ENCODE data around the gene DDX1. TPM values are rescaled to one million over a fixed set of nuclear protein-coding genes. Genes with fewer than 3 reads are reported as not detected.

DDX1 gene
- total RNA-seq, 1 experiment from 2014 or later = 62.6 TPM

- H3K4me3 ChIP-seq (ENCODE audit: low read length) = no peak overlapping the region
- H3K9me2 ChIP-seq (replicated peaks; ENCODE audit: low read length) = no peaks in the 10 kb centered on the region
- no peaks in the 10 kb centered on the region for H3K9me3 ChIP-seq (ENCODE audit: low read length)
- TF ChIP-seq EZH2 (IDR thresholded peaks at IDR 0.05; ENCODE audit: low read length, unreplicated experiment) (no peak), EZH2phosphoT487 (IDR thresholded peaks at IDR 0.05; ENCODE audit: borderline replicate concordance, low read length) (no peak)
- TF ChIP-seq, protein P1, sequence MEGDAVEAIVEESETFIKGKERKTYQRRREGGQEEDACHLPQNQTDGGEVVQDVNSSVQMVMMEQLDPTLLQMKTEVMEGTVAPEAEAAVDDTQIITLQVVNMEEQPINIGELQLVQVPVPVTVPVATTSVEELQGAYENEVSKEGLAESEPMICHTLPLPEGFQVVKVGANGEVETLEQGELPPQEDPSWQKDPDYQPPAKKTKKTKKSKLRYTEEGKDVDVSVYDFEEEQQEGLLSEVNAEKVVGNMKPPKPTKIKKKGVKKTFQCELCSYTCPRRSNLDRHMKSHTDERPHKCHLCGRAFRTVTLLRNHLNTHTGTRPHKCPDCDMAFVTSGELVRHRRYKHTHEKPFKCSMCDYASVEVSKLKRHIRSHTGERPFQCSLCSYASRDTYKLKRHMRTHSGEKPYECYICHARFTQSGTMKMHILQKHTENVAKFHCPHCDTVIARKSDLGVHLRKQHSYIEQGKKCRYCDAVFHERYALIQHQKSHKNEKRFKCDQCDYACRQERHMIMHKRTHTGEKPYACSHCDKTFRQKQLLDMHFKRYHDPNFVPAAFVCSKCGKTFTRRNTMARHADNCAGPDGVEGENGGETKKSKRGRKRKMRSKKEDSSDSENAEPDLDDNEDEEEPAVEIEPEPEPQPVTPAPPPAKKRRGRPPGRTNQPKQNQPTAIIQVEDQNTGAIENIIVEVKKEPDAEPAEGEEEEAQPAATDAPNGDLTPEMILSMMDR (conservative IDR thresholded peaks at IDR 0.05; ENCODE audit: low read depth, low read length) = no peak
- intact Hi-C loops (cut with micrococcal nuclease) = no loop called here
- H3K4me1 ChIP-seq (ENCODE audit: insufficient read depth, low read length) = no peaks in the 10 kb centered on the region
- ATAC-seq (no peak), DNase-seq (no peak)
- ChIA-PET CTCF (no interaction called here), POLR2A (ENCODE audit: unreplicated experiment) (no interaction called here)
- H3K79me2 ChIP-seq (ENCODE audit: low read length) = no peaks in the 10 kb centered on the region
- H4K20me1 ChIP-seq (ENCODE audit: low read length) = no peaks in the 10 kb centered on the region
- BruUV-seq (replicated peaks) = no TSS peak
- no peaks in the 10 kb centered on the region for H3F3A ChIP-seq (ENCODE audit: low read length, unreplicated experiment)
- H3K36me3 ChIP-seq (ENCODE audit: low read depth, low read length) = no peaks in the 10 kb centered on the region
- H3K4me2 ChIP-seq (ENCODE audit: low read length) = no peak overlapping the region
- H3K27me3 ChIP-seq (ENCODE audit: low read length) = peaks cover 82% of the 10 kb centered on the region
- no peak overlapping the region for H2AFZ ChIP-seq (ENCODE audit: low read length)
- no peak overlapping the region for H3K27ac ChIP-seq (ENCODE audit: low read length)
- H3K9ac ChIP-seq (ENCODE audit: low read length) = no peak overlapping the region
Measured at GRCh38 chr2:15670469-15670868, 78.8 kb downstream of the DDX1 start.

DNA sequence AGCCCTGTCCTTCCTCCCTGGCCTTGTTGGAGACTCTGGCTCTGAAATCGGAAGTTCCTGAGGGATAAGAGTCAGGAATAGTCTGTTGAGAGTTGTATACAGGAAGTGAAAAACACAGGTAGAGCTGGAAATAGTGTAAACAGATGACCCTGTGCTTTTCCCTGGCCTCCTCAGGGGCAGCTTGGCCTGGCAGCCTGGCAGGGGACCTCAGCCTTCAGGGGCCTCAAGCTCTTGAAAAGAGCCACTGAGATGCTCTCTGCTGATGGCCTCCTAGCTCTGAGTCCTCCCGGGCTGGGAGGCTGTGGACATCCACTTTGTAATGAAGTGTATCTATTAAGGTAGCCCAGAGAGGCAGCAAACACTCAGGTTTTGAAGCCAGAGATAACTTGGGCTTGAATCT, 79.3 kb downstream of the DDX1 start:
- no peaks in the 10 kb centered on the region for H3K9me2 ChIP-seq (replicated peaks; ENCODE audit: low read length)
- H3K9ac ChIP-seq (ENCODE audit: low read length) = no peak overlapping the region
- DNase-seq = no peak
- no peaks in the 10 kb centered on the region for H3K79me2 ChIP-seq (ENCODE audit: low read length)
- intact Hi-C loops (cut with micrococcal nuclease) = no loop called here
- no peak overlapping the region for H2AFZ ChIP-seq (ENCODE audit: low read length)
- H3K36me3 ChIP-seq (ENCODE audit: low read depth, low read length) = no peaks in the 10 kb centered on the region
- no TSS peak for BruUV-seq (replicated peaks)
- no peaks in the 10 kb centered on the region for H4K20me1 ChIP-seq (ENCODE audit: low read length)
- H3K27ac ChIP-seq (ENCODE audit: low read length) = no peak overlapping the region
- no peak for ATAC-seq
- peaks cover 77% of the 10 kb centered on the region for H3K27me3 ChIP-seq (ENCODE audit: low read length)
- H3K9me3 ChIP-seq (ENCODE audit: low read length) = no peaks in the 10 kb centered on the region
- POLR2A ChIA-PET (ENCODE audit: unreplicated experiment) = no interaction called here
- no peaks in the 10 kb centered on the region for H3F3A ChIP-seq (ENCODE audit: low read length, unreplicated experiment)
- H3K4me1 ChIP-seq (ENCODE audit: insufficient read depth, low read length) = no peaks in the 10 kb centered on the region
- TF ChIP-seq, protein P1 (conservative IDR thresholded peaks at IDR 0.05; ENCODE audit: low read depth, low read length) = no peak
- no peak for TF ChIP-seq EZH2 (IDR thresholded peaks at IDR 0.05; ENCODE audit: low read length, unreplicated experiment)
- no peak for TF ChIP-seq EZH2phosphoT487 (IDR thresholded peaks at IDR 0.05; ENCODE audit: borderline replicate concordance, low read length)
- CTCF ChIA-PET = no interaction called here
- H3K4me2 ChIP-seq (ENCODE audit: low read length) = no peak overlapping the region
- H3K4me3 ChIP-seq (ENCODE audit: low read length) = no peak overlapping the region

- Histone ChIP-seq H3F3A (ENCODE audit: low read length, unreplicated experiment) (no peaks in the 10 kb centered on the region), H3K4me1 (ENCODE audit: insufficient read depth, low read length) (no peaks in the 10 kb centered on the region), H3K27ac (ENCODE audit: low read length) (no peak overlapping the region), H3K36me3 (ENCODE audit: low read depth, low read length) (no peaks in the 10 kb centered on the region), H2AFZ (ENCODE audit: low read length) (no peak overlapping the region), H4K20me1 (ENCODE audit: low read length) (no peaks in the 10 kb centered on the region), H3K79me2 (ENCODE audit: low read length) (no peaks in the 10 kb centered on the region), H3K4me3 (ENCODE audit: low read length) (no peak overlapping the region), H3K27me3 (ENCODE audit: low read length) (peaks cover 72% of the 10 kb centered on the region), H3K9me3 (ENCODE audit: low read length) (no peaks in the 10 kb centered on the region), H3K9ac (ENCODE audit: low read length) (no peak overlapping the region), H3K9me2 (replicated peaks; ENCODE audit: low read length) (no peaks in the 10 kb centered on the region), H3K4me2 (ENCODE audit: low read length) (no peak overlapping the region)
- ATAC-seq (no peak), DNase-seq (no peak)
- BruUV-seq (replicated peaks) = no TSS peak
- POLR2A ChIA-PET (ENCODE audit: unreplicated experiment) = no interaction called here
- intact Hi-C loops (cut with micrococcal nuclease) = no loop called here
- TF ChIP-seq EZH2 (IDR thresholded peaks at IDR 0.05; ENCODE audit: low read length, unreplicated experiment) = no peak
- TF ChIP-seq, protein P1 (conservative IDR thresholded peaks at IDR 0.05; ENCODE audit: low read depth, low read length) = no peak
- TF ChIP-seq EZH2phosphoT487 (IDR thresholded peaks at IDR 0.05; ENCODE audit: borderline replicate concordance, low read length) = no peak
- CTCF ChIA-PET = no interaction called here
Measured at GRCh38 chr2:15671409-15671808, 79.7 kb downstream of the DDX1 start.
